WTC11 (cell line): Measurements from ENCODE around the gene DOCK1.

Experiments used
- OVOL2 ChIP-seq: fragments of 250-450 bp; sonication (Bioruptor Pico); IDR thresholded peaks from 2 replicates; pipeline ENCODE4 v1.9.0; 2021; ENCODE audit warnings: mild to moderate bottlenecking, borderline replicate concordance
- TEAD4 ChIP-seq: sonication (generic); formaldehyde crosslinking; IDR thresholded peaks from 2 replicates; pipeline ENCODE4 v1.8.0; 2022; ENCODE audit warnings: mild to moderate bottlenecking, missing genetic modification reagents
- TF ChIP-seq, protein P1 (sequence below): fragments of 200-600 bp; IDR thresholded peaks from 2 replicates; pipeline ENCODE4 v1.8.0; 2022; ENCODE audit warnings: antibody characterized with exemption
- TF ChIP-seq, protein P2 (sequence below): sonication (generic); formaldehyde crosslinking; IDR thresholded peaks from 2 replicates; pipeline ENCODE4 v1.8.1; 2022; ENCODE audit warnings: low read depth, mild to moderate bottlenecking, moderate library complexity, missing genetic modification reagents, borderline replicate concordance
- TF ChIP-seq, protein P3 (sequence below): sonication (generic); formaldehyde crosslinking; IDR thresholded peaks from 2 replicates; pipeline ENCODE4 v1.8.1; 2023; ENCODE audit warnings: mild to moderate bottlenecking, moderate library complexity, missing genetic modification reagents
- TF ChIP-seq, protein P4 (sequence below): sonication (generic); formaldehyde crosslinking; IDR thresholded peaks from 2 replicates; pipeline ENCODE4 v1.8.1; 2023; ENCODE audit warnings: mild to moderate bottlenecking, missing genetic modification reagents, moderate library complexity
- TF ChIP-seq, protein P5 (sequence below): sonication (generic); formaldehyde crosslinking; conservative IDR thresholded peaks from 2 replicates; pipeline ENCODE4 v1.8.1; 2023; ENCODE audit warnings: mild to moderate bottlenecking, low read depth, missing genetic modification reagents, moderate library complexity
- TF ChIP-seq, protein P6 (sequence below): sonication (generic); formaldehyde crosslinking; IDR thresholded peaks from 2 replicates; pipeline ENCODE4 v1.8.0; 2022; ENCODE audit warnings: missing genetic modification reagents
- TF ChIP-seq, protein P7 (sequence below): sonication (generic); formaldehyde crosslinking; IDR thresholded peaks from 2 replicates; pipeline ENCODE4 v1.8.0; 2023; ENCODE audit warnings: missing genetic modification reagents, mild to moderate bottlenecking, borderline replicate concordance

DNA sequence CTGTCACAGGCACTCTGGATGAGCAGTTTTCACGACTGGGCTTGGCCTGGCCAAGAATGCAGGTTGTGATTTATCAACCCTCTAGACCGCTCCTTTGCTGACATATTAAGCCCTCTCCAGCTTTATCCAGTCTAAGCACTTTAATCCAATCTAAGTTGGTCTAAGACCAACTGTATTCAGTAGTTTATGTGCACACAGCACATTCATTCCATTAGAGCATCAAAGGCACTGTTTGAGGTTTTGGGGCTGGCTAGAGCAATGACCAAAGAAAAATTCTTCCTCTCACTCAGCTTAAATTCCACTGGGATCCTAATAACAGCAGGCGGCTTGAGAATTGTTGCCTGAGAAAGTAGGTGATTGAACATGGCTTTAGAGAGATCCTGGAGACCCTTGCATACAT, 467.1 kb downstream of the DOCK1 start:
- TF ChIP-seq, protein P1, sequence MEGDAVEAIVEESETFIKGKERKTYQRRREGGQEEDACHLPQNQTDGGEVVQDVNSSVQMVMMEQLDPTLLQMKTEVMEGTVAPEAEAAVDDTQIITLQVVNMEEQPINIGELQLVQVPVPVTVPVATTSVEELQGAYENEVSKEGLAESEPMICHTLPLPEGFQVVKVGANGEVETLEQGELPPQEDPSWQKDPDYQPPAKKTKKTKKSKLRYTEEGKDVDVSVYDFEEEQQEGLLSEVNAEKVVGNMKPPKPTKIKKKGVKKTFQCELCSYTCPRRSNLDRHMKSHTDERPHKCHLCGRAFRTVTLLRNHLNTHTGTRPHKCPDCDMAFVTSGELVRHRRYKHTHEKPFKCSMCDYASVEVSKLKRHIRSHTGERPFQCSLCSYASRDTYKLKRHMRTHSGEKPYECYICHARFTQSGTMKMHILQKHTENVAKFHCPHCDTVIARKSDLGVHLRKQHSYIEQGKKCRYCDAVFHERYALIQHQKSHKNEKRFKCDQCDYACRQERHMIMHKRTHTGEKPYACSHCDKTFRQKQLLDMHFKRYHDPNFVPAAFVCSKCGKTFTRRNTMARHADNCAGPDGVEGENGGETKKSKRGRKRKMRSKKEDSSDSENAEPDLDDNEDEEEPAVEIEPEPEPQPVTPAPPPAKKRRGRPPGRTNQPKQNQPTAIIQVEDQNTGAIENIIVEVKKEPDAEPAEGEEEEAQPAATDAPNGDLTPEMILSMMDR: no peak
- TF ChIP-seq, protein P2, sequence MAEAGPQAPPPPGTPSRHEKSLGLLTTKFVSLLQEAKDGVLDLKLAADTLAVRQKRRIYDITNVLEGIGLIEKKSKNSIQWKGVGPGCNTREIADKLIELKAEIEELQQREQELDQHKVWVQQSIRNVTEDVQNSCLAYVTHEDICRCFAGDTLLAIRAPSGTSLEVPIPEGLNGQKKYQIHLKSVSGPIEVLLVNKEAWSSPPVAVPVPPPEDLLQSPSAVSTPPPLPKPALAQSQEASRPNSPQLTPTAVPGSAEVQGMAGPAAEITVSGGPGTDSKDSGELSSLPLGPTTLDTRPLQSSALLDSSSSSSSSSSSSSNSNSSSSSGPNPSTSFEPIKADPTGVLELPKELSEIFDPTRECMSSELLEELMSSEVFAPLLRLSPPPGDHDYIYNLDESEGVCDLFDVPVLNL (CRISPR knock-in tag): no peak
- TF ChIP-seq, protein P3, sequence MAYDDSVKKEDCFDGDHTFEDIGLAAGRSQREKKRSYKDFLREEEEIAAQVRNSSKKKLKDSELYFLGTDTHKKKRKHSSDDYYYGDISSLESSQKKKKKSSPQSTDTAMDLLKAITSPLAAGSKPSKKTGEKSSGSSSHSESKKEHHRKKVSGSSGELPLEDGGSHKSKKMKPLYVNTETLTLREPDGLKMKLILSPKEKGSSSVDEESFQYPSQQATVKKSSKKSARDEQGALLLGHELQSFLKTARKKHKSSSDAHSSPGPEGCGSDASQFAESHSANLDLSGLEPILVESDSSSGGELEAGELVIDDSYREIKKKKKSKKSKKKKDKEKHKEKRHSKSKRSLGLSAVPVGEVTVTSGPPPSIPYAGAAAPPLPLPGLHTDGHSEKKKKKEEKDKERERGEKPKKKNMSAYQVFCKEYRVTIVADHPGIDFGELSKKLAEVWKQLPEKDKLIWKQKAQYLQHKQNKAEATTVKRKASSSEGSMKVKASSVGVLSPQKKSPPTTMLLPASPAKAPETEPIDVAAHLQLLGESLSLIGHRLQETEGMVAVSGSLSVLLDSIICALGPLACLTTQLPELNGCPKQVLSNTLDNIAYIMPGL (CRISPR knock-in tag): no peak
- TF ChIP-seq, protein P4, sequence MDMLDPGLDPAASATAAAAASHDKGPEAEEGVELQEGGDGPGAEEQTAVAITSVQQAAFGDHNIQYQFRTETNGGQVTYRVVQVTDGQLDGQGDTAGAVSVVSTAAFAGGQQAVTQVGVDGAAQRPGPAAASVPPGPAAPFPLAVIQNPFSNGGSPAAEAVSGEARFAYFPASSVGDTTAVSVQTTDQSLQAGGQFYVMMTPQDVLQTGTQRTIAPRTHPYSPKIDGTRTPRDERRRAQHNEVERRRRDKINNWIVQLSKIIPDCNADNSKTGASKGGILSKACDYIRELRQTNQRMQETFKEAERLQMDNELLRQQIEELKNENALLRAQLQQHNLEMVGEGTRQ: no peak
- no peak for TF ChIP-seq OVOL2 (CRISPR knock-in tag)
- no peak for TF ChIP-seq TEAD4 (CRISPR knock-in tag)
- TF ChIP-seq, protein P5, sequence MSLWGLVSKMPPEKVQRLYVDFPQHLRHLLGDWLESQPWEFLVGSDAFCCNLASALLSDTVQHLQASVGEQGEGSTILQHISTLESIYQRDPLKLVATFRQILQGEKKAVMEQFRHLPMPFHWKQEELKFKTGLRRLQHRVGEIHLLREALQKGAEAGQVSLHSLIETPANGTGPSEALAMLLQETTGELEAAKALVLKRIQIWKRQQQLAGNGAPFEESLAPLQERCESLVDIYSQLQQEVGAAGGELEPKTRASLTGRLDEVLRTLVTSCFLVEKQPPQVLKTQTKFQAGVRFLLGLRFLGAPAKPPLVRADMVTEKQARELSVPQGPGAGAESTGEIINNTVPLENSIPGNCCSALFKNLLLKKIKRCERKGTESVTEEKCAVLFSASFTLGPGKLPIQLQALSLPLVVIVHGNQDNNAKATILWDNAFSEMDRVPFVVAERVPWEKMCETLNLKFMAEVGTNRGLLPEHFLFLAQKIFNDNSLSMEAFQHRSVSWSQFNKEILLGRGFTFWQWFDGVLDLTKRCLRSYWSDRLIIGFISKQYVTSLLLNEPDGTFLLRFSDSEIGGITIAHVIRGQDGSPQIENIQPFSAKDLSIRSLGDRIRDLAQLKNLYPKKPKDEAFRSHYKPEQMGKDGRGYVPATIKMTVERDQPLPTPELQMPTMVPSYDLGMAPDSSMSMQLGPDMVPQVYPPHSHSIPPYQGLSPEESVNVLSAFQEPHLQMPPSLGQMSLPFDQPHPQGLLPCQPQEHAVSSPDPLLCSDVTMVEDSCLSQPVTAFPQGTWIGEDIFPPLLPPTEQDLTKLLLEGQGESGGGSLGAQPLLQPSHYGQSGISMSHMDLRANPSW (CRISPR knock-in tag): no peak
- TF ChIP-seq, protein P6, sequence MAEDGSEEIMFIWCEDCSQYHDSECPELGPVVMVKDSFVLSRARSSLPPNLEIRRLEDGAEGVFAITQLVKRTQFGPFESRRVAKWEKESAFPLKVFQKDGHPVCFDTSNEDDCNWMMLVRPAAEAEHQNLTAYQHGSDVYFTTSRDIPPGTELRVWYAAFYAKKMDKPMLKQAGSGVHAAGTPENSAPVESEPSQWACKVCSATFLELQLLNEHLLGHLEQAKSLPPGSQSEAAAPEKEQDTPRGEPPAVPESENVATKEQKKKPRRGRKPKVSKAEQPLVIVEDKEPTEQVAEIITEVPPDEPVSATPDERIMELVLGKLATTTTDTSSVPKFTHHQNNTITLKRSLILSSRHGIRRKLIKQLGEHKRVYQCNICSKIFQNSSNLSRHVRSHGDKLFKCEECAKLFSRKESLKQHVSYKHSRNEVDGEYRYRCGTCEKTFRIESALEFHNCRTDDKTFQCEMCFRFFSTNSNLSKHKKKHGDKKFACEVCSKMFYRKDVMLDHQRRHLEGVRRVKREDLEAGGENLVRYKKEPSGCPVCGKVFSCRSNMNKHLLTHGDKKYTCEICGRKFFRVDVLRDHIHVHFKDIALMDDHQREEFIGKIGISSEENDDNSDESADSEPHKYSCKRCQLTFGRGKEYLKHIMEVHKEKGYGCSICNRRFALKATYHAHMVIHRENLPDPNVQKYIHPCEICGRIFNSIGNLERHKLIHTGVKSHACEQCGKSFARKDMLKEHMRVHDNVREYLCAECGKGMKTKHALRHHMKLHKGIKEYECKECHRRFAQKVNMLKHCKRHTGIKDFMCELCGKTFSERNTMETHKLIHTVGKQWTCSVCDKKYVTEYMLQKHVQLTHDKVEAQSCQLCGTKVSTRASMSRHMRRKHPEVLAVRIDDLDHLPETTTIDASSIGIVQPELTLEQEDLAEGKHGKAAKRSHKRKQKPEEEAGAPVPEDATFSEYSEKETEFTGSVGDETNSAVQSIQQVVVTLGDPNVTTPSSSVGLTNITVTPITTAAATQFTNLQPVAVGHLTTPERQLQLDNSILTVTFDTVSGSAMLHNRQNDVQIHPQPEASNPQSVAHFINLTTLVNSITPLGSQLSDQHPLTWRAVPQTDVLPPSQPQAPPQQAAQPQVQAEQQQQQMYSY: no peak
- TF ChIP-seq, protein P7, sequence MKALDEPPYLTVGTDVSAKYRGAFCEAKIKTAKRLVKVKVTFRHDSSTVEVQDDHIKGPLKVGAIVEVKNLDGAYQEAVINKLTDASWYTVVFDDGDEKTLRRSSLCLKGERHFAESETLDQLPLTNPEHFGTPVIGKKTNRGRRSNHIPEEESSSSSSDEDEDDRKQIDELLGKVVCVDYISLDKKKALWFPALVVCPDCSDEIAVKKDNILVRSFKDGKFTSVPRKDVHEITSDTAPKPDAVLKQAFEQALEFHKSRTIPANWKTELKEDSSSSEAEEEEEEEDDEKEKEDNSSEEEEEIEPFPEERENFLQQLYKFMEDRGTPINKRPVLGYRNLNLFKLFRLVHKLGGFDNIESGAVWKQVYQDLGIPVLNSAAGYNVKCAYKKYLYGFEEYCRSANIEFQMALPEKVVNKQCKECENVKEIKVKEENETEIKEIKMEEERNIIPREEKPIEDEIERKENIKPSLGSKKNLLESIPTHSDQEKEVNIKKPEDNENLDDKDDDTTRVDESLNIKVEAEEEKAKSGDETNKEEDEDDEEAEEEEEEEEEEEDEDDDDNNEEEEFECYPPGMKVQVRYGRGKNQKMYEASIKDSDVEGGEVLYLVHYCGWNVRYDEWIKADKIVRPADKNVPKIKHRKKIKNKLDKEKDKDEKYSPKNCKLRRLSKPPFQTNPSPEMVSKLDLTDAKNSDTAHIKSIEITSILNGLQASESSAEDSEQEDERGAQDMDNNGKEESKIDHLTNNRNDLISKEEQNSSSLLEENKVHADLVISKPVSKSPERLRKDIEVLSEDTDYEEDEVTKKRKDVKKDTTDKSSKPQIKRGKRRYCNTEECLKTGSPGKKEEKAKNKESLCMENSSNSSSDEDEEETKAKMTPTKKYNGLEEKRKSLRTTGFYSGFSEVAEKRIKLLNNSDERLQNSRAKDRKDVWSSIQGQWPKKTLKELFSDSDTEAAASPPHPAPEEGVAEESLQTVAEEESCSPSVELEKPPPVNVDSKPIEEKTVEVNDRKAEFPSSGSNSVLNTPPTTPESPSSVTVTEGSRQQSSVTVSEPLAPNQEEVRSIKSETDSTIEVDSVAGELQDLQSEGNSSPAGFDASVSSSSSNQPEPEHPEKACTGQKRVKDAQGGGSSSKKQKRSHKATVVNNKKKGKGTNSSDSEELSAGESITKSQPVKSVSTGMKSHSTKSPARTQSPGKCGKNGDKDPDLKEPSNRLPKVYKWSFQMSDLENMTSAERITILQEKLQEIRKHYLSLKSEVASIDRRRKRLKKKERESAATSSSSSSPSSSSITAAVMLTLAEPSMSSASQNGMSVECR (CRISPR knock-in tag): no peak
